Measurements from ENCODE around the gene PANK2. TPM values are rescaled to one million over a fixed set of nuclear protein-coding genes. Genes with fewer than 3 reads are reported as not detected.
A peak's percentile ranks its signal among the peaks of the same experiment; 100 is the strongest.
"Not testable (repeated sequence)": the region's sequence is repeated elsewhere in the genome, so short reads cannot be mapped to it uniquely, and the experiment has no call there.

Gene PANK2
- total and polyA plus RNA-seq, 4 donors = 21.4 to 53.2 (median 45.5) TPM

- no peak for DNase-seq
- intact Hi-C loops (cut with DNase I) = loop anchor here (5.0 to 10.0 kb wide), 2 partner anchors 121 to 124 kb away; partner anchors contain the start of gene RNF24 (in 1 of the 2)
- 24 to 27% methylated on average over 16 of the region's 16 CpGs for WGBS, 2 donors
- Histone ChIP-seq H3K9me3 (ENCODE audit: control insufficient read depth, low read length) (no peaks in the 10 kb centered on the region), H3K4me3 (ENCODE audit: low read length in 2 of 2) (peak overlapping the region; percentile 88 to 89), H3K4me1 (ENCODE audit: control insufficient read depth in 1 of 2, insufficient read depth in 2 of 2, low read length in 2 of 2) (peaks cover 0 to 3% of the 10 kb centered on the region in 2 donors), H3K27me3 (ENCODE audit: control insufficient read depth in 1 of 2, insufficient read depth in 2 of 2, low read length in 1 of 2) (no peaks in the 10 kb centered on the region), H3K27ac (ENCODE audit: low read depth in 1 of 2, low read length in 2 of 2) (no peak overlapping the region), H3K36me3 (ENCODE audit: control insufficient read depth in 1 of 2, insufficient read depth in 2 of 2, low read length in 1 of 2) (no peaks in the 10 kb centered on the region)
- ATAC-seq (ENCODE audit: low FRiP score) = no peak
These were observed 2.1 kb downstream of the PANK2 start for GRCh38 chr20:3890999-3891929.

- H3K9me3 ChIP-seq (ENCODE audit: control insufficient read depth, low read length) = no peaks in the 10 kb centered on the region
These were observed 5.6 kb downstream of the PANK2 start for GRCh38 chr20:3894796-3895195.

DNA sequence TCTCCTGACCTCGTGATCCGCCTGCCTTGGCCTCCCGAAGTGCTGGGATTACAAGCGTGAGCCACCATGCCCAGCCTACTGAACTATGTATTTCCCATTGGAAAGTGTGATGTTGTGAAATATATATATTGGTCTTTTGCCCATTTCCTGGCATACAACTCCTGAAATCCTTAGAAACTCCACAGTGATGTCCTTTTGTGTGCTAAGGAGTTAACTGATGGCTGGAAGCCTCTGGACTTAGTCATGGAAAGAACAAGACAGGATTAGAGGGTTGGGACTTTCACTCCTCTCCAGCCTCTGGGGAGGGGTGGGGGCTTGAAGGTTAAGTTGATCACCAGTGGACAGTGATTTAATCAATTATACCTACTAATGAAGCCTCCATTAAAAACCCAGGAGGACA lies 7.1 kb downstream of the PANK2 start:
- WGBS, 2 donors = 62 to 95% methylated on average over 4 of the region's 4 CpGs
- Histone ChIP-seq H3K36me3 (ENCODE audit: control insufficient read depth in 1 of 2, insufficient read depth in 2 of 2, low read length in 1 of 2) (no peaks in the 10 kb centered on the region), H3K9me3 (ENCODE audit: control insufficient read depth, low read length) (no peaks in the 10 kb centered on the region), H3K4me3 (ENCODE audit: low read length in 2 of 2) (no peak overlapping the region), H3K27ac (ENCODE audit: low read depth in 1 of 2, low read length in 2 of 2) (peak overlapping the region in 1 of 2 donors; percentile 12), H3K4me1 (ENCODE audit: control insufficient read depth in 1 of 2, insufficient read depth in 2 of 2, low read length in 2 of 2) (peaks cover 0 to 11% of the 10 kb centered on the region in 2 donors), H3K27me3 (ENCODE audit: control insufficient read depth in 1 of 2, insufficient read depth in 2 of 2, low read length in 1 of 2) (no peaks in the 10 kb centered on the region)
- DNase-seq (no peak), ATAC-seq (ENCODE audit: low FRiP score) (no peak)
- intact Hi-C loops (cut with DNase I) = loop anchor here in 1 of 2 donors (10.0 kb wide), 1 partner anchor 118 kb away; the partner anchor contains the start of gene RNF24

More at GRCh38 chr20:3894796-3895195, 5.6 kb downstream of the PANK2 start:
- intact Hi-C loops (cut with DNase I) = loop anchor here (5.0 to 10.0 kb wide), 2 partner anchors 118 to 120 kb away; partner anchors contain the start of gene RNF24 (in 1 of the 2)
- H3K4me1 ChIP-seq (ENCODE audit: control insufficient read depth in 1 of 2, insufficient read depth in 2 of 2, low read length in 2 of 2) = peaks cover 0 to 11% of the 10 kb centered on the region in 2 donors
- no peaks in the 10 kb centered on the region for H3K27me3 ChIP-seq (ENCODE audit: control insufficient read depth in 1 of 2, insufficient read depth in 2 of 2, low read length in 1 of 2)
- DNase-seq = no peak
- H3K36me3 ChIP-seq (ENCODE audit: control insufficient read depth in 1 of 2, insufficient read depth in 2 of 2, low read length in 1 of 2) = no peaks in the 10 kb centered on the region
- no peak overlapping the region for H3K27ac ChIP-seq (ENCODE audit: low read depth in 1 of 2, low read length in 2 of 2)
- 77 to 79% methylated on average over 5 of the region's 5 CpGs for WGBS, 2 donors
- no peak for ATAC-seq (ENCODE audit: low FRiP score)
- H3K4me3 ChIP-seq (ENCODE audit: low read length in 2 of 2) = no peak overlapping the region

GRCh38 chr20:3896853-3897583 lies 7.8 kb downstream of the PANK2 start:
- Histone ChIP-seq H3K9me3 (ENCODE audit: control insufficient read depth, low read length) (no peaks in the 10 kb centered on the region), H3K27ac (ENCODE audit: low read depth in 1 of 2, low read length in 2 of 2) (no peak overlapping the region), H3K36me3 (ENCODE audit: control insufficient read depth in 1 of 2, insufficient read depth in 2 of 2, low read length in 1 of 2) (no peaks in the 10 kb centered on the region), H3K4me3 (ENCODE audit: low read length in 2 of 2) (no peak overlapping the region), H3K4me1 (ENCODE audit: control insufficient read depth in 1 of 2, insufficient read depth in 2 of 2, low read length in 2 of 2) (peaks cover under 1 to 11% of the 10 kb centered on the region in 2 donors), H3K27me3 (ENCODE audit: control insufficient read depth in 1 of 2, insufficient read depth in 2 of 2, low read length in 1 of 2) (no peaks in the 10 kb centered on the region)
- DNase-seq = no peak
- intact Hi-C loops (cut with DNase I) = loop anchor here in 1 of 2 donors (10.0 kb wide), 1 partner anchor 118 kb away; the partner anchor contains the start of gene RNF24
- no peak for ATAC-seq (ENCODE audit: low FRiP score)
- 47 to 51% methylated on average over 10 of the region's 10 CpGs for WGBS, 2 donors

DNA sequence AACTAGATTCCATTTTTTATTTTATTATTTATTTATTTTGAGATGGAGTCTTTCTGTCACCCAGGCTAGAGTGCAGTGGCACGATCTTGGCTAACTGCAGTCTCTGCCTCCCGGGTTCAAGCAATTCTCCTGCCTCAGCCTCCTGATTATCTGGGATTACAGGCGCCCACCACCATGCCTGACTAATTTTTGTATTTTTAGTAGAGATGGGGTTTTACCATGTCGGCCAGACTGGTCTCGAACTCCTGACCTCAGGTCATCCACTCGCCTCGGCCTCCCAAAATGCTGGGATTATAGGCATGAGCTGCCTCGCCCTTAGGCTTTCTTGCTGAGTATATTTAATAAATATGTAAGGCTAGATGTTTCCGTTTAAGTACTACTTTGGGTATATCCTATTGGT lies 9.0 kb downstream of the PANK2 start:
- 81 to 85% methylated on average over 9 of the region's 9 CpGs for WGBS, 2 donors
- not testable (repeated sequence) for H3K36me3 ChIP-seq (ENCODE audit: control insufficient read depth in 1 of 2, insufficient read depth in 2 of 2, low read length in 1 of 2); DNase-seq; H3K27ac ChIP-seq (ENCODE audit: low read depth in 1 of 2, low read length in 2 of 2); ATAC-seq (ENCODE audit: low FRiP score); H3K27me3 ChIP-seq (ENCODE audit: control insufficient read depth in 1 of 2, insufficient read depth in 2 of 2, low read length in 1 of 2); H3K4me3 ChIP-seq (ENCODE audit: low read length in 2 of 2); H3K9me3 ChIP-seq (ENCODE audit: control insufficient read depth, low read length)
- intact Hi-C loops (cut with DNase I) = loop anchor here in 1 of 2 donors (10.0 kb wide), 1 partner anchor 117 kb away; the partner anchor contains the start of gene RNF24
- peaks cover 3 to 11% of the 10 kb centered on the region in 2 donors for H3K4me1 ChIP-seq (ENCODE audit: control insufficient read depth in 1 of 2, insufficient read depth in 2 of 2, low read length in 2 of 2)

- Histone ChIP-seq H3K36me3 (ENCODE audit: control insufficient read depth in 1 of 2, insufficient read depth in 2 of 2, low read length in 1 of 2) (no peaks in the 10 kb centered on the region), H3K27me3 (ENCODE audit: control insufficient read depth in 1 of 2, insufficient read depth in 2 of 2, low read length in 1 of 2) (no peaks in the 10 kb centered on the region), H3K4me3 (ENCODE audit: low read length in 2 of 2) (no peak overlapping the region), H3K27ac (ENCODE audit: low read depth in 1 of 2, low read length in 2 of 2) (no peak overlapping the region), H3K9me3 (ENCODE audit: control insufficient read depth, low read length) (no peaks in the 10 kb centered on the region), H3K4me1 (ENCODE audit: control insufficient read depth in 1 of 2, insufficient read depth in 2 of 2, low read length in 2 of 2) (peaks cover 3 to 11% of the 10 kb centered on the region in 2 donors)
- intact Hi-C loops (cut with DNase I) = loop anchor here in 1 of 2 donors (10.0 kb wide), 1 partner anchor 116 kb away; the partner anchor contains the start of gene RNF24
- DNase-seq (no peak), ATAC-seq (ENCODE audit: low FRiP score) (no peak)
- 29% methylated on average over 4 of the region's 4 CpGs for WGBS, 2 donors
These were observed 9.5 kb downstream of the PANK2 start for GRCh38 chr20:3898639-3899038.

- DNase-seq = no peak
- intact Hi-C loops (cut with DNase I) = no loop called here
- no peaks in the 10 kb centered on the region for H3K27me3 ChIP-seq (ENCODE audit: control insufficient read depth in 1 of 2, insufficient read depth in 2 of 2, low read length in 1 of 2)
- H3K27ac ChIP-seq (ENCODE audit: low read depth in 1 of 2, low read length in 2 of 2) = no peak overlapping the region
- no peaks in the 10 kb centered on the region for H3K9me3 ChIP-seq (ENCODE audit: control insufficient read depth, low read length)
- peaks cover 5 to 14% of the 10 kb centered on the region in 2 donors for H3K4me1 ChIP-seq (ENCODE audit: control insufficient read depth in 1 of 2, insufficient read depth in 2 of 2, low read length in 2 of 2)
- 66 to 68% methylated on average over 3 of the region's 3 CpGs for WGBS, 2 donors
- no peak for ATAC-seq (ENCODE audit: low FRiP score)
- no peak overlapping the region for H3K4me3 ChIP-seq (ENCODE audit: low read length in 2 of 2)
- no peaks in the 10 kb centered on the region for H3K36me3 ChIP-seq (ENCODE audit: control insufficient read depth in 1 of 2, insufficient read depth in 2 of 2, low read length in 1 of 2)
These were observed 11.0 kb downstream of the PANK2 start for GRCh38 chr20:3900187-3900604.

GRCh38 chr20:3901028-3901705 lies 12.0 kb downstream of the PANK2 start:
- no peaks in the 10 kb centered on the region for H3K36me3 ChIP-seq (ENCODE audit: control insufficient read depth in 1 of 2, insufficient read depth in 2 of 2, low read length in 1 of 2)
- no peak overlapping the region for H3K4me3 ChIP-seq (ENCODE audit: low read length in 2 of 2)
- no peaks in the 10 kb centered on the region for H3K27me3 ChIP-seq (ENCODE audit: control insufficient read depth in 1 of 2, insufficient read depth in 2 of 2, low read length in 1 of 2)
- WGBS, 2 donors = 60 to 64% methylated on average over 3 of the region's 3 CpGs
- intact Hi-C loops (cut with DNase I) = no loop called here
- H3K9me3 ChIP-seq (ENCODE audit: control insufficient read depth, low read length) = no peaks in the 10 kb centered on the region
- ATAC-seq (ENCODE audit: low FRiP score) (no peak), DNase-seq (no peak)
- H3K27ac ChIP-seq (ENCODE audit: low read depth in 1 of 2, low read length in 2 of 2) = no peak overlapping the region
- H3K4me1 ChIP-seq (ENCODE audit: control insufficient read depth in 1 of 2, insufficient read depth in 2 of 2, low read length in 2 of 2) = peaks cover 5 to 13% of the 10 kb centered on the region in 2 donors
